ENCODE results near the gene CDX1.
A peak's percentile ranks its signal among the peaks of the same experiment; 100 is the strongest.

The CDX1 gene

DNA sequence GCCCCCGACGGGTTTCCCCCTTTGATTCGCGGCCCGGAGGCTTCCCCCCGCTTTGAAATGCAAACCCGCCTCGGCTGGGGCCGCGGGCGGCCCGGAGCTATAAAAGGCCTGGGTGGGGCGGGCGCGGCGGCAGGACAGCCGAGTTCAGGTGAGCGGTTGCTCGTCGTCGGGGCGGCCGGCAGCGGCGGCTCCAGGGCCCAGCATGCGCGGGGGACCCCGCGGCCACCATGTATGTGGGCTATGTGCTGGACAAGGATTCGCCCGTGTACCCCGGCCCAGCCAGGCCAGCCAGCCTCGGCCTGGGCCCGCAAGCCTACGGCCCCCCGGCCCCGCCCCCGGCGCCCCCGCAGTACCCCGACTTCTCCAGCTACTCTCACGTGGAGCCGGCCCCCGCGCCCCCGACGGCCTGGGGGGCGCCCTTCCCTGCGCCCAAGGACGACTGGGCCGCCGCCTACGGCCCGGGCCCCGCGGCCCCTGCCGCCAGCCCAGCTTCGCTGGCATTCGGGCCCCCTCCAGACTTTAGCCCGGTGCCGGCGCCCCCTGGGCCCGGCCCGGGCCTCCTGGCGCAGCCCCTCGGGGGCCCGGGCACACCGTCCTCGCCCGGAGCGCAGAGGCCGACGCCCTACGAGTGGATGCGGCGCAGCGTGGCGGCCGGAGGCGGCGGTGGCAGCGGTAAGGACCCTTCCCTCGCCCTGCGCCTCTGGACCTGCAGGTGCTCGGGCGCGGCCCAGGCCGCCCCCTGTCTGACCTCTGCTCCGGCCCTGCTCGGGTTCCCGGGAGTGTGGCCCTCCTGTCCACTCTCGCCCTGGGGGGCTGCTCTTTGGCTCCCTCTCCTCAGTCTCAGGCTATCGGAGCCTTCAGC is at the start of gene CDX1:
Gene CDX1 (plus strand): TSS at position 129 of the 862 bp plus-strand sequence. CDS start 99 bp downstream, at position 228.
- DNase-seq = no peak

DNA sequence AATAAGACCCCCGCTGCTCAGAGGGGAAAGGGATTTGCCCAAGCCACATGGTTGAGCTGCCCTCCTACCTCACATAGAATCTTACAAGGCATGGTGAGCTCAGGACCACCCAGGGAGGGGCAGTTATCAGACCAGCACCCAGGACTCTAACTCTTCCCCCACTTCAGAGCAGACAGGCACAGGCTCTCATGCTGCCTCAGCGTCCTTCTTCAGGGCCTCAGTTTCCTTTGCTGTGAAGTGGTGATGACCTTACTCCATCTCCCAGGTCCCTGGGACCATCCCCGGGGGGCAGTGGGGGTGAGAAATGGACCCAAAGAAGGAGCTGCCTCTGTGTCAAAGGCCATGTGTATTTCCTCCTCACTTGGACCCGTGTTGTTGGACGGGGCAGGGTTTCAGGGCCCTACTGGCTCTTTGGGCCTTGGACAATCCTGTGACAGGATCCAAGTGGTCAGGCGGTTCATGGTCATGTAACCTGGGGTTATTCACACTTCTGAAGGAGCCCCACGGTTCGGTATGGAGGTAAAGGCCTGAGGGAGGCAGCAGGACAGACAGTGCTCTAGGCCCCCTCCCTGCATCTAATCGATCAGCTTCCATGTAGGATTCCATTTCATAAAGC is 48.5 kb upstream of the CDX1 start:
- DNase-seq = no peak

DNA sequence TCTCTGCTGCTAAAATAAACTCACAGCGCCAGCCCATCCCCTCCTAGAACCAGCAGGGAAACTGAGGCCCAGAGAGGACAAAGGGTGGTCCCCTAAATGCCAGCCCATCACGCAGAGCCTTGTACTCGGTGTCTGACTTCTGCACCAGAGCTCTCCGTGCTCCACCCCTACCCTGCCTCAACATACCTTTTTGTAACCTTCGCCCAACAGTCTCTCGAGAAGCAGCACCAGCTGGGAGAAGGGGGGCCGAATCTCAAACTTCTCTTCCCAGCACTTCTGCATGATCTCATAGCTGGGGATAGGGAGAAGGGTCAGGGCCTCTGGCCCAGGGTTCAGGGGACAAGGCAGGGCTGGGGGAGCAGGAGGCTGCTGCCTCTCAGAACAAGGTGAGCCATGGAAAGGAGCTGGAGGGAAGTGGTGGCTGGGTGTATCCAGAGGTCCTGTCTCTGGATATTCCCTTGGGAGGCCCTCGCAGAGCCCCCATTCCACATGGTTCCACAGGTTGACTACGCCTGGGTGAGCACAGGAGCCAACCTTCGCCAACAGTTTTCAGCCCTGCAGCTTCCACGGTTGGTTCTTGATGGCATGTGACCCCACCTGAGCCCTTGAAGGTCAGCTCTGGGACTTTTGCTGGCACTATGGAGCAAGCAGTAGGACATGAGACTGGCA is 47.9 kb upstream of the CDX1 start:
- DNase-seq = no peak

DNA sequence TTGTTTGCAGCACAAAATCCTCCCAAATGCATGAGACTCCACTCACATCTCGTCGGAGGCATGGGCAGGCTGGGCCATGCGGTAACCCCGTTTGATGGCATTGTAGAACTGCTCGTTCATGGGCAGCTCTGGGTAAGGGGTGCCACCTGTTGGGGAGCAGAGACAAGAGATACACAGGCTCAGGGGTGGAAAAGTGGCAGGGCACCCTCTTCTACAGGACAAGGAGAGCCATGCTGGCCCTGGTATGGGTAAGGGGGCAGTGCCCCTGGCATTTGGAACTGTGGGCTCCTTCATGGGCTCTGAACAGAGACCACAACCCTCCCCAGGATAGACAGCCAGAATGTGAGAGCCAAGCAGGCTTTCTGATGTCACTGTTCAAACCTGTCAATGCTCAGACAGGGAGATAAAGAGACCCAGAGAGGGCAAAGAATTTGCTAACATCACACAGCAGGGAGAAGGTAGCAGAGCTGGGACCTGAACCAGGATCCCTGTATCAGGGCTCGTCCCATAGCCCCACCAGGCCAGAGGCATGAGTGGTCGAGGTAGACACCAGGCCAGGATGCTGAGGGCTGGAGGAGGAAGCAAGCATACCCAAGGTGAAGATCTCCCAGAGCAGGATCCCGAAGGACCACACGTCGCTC is 47.0 kb upstream of the CDX1 start:
- DNase-seq = no peak

DNA sequence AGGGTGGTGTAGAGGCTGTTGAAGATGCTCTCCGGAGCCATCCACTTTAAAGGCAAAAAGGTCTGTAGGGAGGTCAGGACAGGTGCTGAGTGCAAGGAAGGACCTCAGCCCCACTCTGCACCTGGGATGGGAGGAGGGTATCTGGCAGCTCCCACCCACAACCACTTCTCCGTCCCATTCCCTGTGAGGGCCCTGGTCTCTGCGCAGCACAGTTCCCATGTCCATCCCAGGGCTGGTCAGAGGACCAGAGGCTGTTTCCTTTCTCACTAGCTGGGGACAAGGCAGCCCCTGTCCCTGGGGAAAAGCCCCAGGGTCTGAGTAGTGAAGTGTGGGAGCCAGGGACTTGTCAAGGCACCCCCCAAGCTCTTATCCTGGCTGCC is 46.5 kb upstream of the CDX1 start:
- DNase-seq = no peak

DNA sequence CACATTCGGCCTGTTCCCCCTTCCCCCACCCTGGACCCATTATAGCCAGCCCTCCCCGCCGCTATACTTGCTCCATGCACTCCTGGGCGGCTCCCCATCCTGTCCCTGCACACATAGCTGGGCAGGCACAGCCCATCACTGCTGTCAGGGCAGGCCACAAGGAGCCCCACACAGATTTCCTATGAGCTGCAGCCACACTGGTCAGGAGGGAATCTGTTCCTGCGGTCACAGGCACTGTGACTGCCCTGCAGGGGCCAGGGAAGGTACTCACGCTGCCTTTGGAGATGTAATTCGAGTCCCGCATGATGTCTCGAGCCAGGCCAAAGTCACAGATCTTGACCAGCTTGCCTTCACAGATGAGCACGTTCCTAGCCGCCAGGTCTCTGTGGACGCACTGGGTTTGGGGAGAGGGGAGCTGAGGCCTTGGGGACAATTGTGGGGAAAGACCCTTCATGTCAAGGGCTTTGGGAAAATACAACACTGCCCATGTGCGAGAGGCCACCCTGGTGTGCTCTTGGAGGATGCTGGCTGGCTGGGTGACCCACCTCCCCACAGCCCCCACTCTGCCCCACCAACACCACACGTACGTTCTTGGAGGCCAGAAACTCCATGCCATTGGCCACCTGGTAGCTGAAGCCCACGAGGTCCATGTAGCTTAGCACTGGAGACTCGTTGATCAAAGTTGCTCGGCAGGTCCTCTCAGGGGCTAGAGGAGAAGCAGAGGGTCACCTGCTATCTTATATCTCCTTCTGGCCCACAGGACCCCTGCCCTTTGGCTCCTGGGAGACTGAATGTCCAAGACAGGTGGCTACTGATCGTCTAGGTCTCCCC is 45.7 kb upstream of the CDX1 start:
- no peak for DNase-seq

DNA sequence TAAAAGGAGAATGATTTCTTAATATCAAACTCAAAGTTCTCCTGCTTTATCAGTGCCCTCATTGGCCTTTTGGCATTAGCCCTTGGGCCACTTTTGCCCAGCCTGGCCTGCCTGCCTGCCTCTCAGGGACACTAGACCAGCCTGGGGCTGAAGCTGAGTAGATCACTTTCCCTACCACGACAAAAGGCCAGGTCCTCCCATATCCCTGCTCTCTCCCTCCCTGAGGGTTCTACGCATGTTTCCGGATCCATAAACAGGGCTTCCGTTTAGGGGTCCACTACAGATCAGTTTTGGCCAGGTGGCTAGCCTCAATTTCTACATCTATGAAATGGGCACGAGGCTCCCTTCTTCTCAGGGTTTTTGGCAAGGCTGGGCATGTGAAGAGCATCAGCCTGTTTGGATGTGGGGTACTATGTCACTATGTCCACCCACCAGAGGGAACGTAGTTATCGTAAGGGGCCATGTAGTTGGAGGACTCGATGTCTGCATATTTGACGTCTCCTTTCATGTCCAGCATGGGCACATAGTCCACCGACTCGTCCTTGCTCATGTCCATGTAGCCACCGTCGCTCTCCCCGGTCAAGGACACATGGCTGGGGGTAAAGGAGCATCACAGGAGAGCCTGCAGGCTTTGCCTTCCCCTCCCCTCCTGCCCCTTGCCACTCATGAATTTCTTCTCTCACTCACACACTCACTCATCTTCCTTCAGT is 45.0 kb upstream of the CDX1 start:
- DNase-seq = no peak

DNA sequence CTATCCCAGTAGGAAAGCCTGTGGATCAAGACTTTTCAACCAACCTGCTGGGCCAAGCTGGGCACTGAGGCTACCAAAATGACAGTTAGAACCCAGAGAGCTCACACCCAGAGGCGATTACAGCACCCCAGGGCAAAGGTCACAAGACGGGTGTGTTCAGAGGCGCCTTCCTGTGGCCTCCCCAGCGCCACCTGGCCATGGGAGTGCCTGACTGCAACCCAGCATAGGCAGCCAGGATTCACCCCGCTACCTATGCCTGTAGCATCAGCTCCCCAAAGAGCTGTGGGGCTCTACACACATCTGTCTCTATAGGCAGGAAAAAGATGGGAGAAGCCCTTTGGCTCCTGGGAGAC is 44.4 kb upstream of the CDX1 start:
- DNase-seq = no peak

DNA sequence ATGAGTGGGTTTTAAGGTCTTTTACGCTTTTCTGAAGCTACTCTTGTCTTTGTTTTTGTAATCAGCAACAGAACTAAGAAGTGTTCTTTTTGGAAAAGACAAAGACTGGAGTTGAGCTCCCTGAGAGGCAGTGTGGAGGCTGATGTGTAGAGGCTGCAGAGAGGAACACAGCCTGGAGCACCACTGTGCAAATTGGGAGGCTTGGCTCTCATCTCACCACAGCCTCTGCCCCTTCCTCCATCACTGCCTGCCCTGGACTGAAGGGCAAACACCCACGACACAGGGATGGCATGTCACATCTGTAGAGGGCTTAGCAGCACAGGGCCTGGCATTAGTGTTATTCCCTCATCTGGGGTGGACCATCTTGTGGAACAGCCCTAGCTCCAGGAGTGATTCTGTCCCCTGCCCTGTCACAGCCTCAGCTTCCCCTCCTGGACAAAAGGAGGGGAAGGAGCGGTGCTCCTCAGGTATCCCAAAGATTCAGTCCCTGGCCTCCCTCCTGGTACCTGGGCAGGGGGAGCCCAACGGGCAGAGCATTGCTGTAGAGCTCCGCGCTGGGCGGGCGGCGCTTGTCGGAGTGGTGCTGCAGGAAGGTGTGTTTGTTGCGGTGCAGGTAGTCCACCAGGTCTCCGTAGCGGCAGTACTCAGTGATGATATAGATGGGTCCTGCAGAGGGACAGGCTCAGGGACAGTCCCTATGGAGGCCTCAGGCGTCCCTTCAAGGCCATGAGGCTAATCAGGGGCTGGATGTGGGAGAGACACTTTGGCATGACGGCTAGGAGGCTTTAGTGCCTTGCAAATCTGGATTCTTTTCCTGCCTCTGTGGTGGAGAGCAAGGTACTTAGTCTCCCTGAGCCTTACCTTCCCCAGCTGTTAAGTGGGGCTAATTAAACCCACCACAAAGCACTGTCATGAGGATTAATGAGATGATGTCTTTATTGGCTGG is 43.8 kb upstream of the CDX1 start:
- DNase-seq = no peak

DNA sequence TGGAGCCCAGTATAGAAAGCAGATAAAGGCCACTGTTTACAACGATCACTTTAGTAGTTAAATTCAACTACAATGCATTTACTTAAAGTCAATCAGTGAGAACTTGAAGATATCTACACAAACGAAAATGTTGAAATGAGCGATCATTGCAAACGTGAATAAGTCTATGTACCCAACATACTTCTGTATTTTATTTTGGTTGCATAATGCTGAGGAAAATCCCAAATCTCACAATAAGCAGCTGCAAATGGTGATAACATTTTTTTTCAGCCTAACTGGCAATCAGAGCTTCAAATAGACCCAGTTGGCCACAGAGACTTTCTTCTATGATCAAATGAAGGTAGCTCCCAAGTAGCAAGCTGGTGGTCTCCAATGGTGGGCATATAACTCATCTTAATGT is 43.0 kb upstream of the CDX1 start:
- DNase-seq = no peak

DNA sequence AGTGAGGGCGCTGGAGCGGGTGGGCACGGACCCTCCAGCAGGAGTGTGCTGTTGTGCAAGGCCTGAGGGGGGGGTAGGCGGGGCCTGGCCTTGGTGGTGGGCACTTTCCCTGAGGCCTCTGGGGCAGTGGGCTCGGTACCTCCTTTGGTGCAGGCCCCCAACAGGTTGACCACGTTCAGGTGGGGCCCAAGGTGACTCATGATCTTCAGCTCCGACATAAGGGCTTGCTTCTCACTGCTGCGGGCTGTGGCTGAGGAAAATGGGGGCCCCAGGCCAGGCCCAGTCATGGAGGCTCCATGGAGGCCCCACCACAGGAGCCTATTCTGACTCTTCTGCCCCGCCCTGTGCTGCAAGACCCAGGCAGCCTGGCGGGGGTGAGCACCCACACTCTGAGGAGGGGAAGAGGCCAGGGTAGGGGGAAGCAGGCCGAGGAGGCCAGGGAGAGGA is 42.4 kb upstream of the CDX1 start:
- DNase-seq = no peak

DNA sequence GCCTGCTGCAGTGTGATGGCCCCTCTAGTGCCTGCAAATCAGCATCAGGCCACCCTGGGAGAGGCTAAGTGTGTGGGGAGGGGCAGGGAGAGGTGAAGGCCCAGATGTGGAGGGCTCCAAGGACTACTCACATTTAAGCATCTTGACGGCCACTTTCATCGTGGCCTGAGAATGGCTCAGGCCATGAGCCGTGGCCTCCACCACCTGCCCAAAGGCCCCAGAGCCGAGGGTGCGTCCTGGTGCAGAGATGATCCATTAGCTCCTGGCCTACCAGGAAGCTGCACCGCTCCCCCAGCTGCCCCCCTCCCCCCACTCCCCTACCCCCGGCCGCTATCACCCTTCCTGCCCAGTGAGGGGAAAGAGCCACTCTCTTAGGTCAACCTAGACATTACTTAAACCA is 42.0 kb upstream of the CDX1 start:
- DNase-seq = no peak

DNA sequence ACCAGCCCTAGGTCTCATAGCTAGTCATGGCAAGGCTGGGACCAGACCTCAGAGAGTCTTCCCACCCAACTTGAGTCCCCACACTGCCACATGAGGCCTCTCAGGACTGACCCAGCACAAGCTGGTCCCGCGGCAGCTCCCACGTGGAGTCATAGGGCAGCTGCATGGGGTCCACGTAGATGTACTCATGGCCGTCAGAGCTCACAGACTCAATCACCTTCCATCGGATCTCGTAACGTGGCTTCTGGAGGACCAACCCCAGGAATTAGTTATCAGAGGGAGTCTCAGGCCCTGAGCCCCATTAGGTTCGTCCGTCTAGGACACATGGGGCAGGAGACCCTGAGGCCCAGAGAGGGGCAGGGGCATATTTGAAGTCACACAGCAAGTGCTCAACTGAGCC is 41.2 kb upstream of the CDX1 start:
- DNase-seq = no peak

DNA sequence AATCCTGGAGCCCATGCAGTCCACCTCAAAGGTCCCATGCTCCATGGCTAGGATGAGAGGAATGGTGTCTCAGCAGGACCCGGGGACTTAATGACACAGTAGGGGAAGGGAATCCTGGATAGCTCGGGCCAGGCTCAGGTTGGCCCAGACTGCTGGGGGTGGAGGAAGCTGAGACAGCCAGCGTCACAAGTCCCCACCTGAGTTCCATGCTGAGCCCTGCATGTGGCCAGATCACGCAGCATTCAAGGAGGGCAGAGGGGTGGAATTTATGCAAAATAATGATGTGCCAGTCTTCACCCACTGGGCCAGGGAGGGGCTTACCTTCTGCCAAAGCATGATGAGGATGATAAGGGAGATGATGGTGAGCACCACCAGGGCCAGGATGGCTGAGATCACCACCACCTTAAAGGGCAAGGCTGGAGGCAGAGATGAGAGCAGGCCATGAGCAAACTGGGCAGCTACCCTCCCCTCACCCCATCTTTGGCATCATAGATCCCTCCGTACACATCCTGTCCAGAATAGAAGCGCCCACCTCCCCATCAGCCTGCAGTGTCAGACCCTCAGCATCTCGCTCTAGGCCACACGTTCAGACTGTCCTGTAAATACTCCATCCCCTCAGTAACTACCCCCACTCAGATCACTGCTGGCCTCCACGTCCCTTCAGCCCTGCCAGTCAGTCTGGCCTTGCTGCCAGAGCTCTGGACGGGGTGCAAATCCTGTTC is 40.2 kb upstream of the CDX1 start:
- DNase-seq = no peak

DNA sequence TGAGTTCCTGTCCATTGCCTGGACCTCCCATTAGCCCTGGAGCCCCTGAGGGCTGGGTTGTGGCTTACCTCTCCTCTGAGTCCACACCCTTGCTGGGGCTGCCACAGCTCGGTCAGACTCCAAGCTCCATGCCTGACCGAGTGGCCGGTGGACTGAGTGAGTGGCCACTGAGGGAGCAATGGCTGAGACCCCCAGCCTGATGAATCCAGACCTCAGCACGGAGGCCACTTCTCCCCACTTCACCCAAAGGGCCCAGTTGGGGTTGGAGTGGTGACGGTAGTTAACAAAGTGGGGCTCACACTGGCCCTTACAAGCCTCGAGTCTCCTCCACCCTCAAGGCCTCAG is 39.7 kb upstream of the CDX1 start:
- DNase-seq = no peak

DNA sequence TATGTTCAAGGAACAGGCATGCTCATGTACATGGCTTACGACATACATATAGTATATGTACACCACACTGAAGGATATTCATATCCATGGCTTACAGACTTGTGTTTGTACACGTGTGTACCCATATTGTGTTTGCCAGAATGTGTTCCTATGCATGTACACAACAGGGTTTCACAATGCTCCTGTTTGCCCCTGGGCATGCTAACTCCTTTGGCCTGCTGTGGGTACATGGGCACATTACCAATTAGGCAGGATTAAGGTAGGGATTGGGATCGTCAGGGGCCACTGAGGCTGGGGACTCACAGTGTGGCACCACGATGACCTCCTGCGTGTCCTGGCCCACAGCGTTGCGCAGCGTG is 37.1 kb upstream of the CDX1 start:
- no peak for DNase-seq

DNA sequence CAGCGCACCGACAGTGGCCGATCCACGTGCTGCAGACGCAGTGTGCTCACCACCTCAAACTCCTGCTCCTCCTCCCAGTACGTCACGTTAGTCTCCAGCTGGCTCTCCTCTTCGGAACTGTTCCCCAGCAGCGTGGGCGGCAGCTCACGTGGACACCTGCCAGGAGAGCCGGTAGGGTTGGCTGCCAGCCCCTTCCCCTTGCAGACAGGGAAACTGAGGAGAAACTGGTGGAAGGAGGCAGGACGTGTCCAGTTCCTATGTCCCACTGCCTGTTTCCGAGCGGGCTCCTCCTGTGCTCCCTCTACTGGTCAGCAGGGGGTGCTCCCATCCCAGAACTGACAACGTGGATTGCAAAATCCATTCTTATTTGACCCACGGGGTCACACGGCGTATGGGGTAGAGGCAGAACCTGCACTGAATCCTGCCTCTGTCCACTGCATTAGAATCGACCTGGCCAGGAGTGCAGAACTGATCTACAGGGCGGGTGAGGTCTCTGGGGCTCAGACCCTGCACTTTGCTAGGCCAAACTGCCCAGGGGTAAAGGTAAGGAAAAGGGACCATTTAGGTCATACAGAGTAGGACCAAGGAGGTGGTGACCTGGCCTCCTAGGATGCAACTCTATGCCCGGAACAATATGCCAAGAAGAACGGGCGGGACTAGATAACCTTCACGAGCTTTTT is 36.6 kb upstream of the CDX1 start:
- peak; percentile 60 for DNase-seq

DNA sequence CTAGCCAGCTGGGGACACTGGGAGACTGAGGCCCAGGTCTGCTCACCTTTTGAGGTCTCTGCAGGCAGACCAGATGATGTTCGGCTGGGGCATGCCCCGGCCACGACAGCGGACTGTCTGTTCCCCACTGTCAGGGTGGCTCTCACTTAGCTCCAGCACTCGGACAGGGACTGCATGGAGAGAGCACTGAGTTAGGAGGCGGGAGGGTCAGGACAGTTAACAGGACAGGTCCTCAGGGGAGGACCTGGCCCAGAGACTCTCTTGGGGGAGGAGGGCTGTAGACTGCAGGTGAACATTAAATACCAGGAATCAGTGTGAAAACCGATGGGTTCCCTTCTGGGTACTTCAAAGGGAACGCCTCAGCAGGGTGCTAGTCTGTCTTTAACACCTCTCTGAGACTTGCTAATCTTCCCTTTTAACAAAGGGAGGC is 36.1 kb upstream of the CDX1 start:
- no peak for DNase-seq

DNA sequence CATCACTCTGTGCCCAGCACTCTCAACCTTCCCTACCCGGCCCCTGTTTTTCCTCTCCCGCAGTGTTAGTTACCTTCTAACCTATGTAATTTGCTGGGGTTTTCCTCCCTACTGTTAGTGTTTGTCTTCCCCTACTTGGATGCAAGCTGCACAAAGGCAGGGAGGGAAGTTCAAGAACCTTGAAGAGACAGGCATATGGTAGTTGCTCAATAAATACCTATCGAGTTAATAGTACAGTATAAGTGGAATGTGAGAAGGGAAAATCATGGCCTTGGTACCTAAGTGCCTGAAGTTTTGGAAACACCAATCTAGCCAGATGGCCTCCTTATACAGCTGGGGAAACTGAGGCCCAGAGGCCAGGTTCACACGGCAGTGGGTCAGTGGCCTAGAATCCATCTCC is 35.1 kb upstream of the CDX1 start:
- DNase-seq = no peak

All from fibroblast of skin of right quadriceps (primary cell).